ENCODE results near the gene TBC1D22A. TPM values are rescaled to one million over a fixed set of nuclear protein-coding genes. Genes with fewer than 3 reads are reported as not detected.
"Not testable (repeated sequence)": the region's sequence is repeated elsewhere in the genome, so short reads cannot be mapped to it uniquely, and the experiment has no call there.

The TBC1D22A gene
- total RNA-seq, 1 experiment from 2014 or later, result 20.9 TPM

- Histone ChIP-seq H3K4me3 (replicated peaks in 1 of 2; ENCODE audit: low read depth in 1 of 2, low read length in 2 of 2) (no peak overlapping the region), H3K9ac (ENCODE audit: low read length) (no peak overlapping the region), H2AFZ (ENCODE audit: low read depth, low read length, poor library complexity, severe bottlenecking) (no peak overlapping the region), H3K36me3 (ENCODE audit: control insufficient read depth in 1 of 2, insufficient read depth in 2 of 2, low read length in 2 of 2) (no peaks in the 10 kb centered on the region), H4K20me1 (ENCODE audit: insufficient read depth) (no peaks in the 10 kb centered on the region), H3K9me3 (ENCODE audit: control insufficient read depth in 1 of 2, insufficient read depth in 1 of 2, low read depth in 1 of 2, low read length in 2 of 2) (no peaks in the 10 kb centered on the region), H3K27ac (ENCODE audit: low read depth, low read length) (no peak overlapping the region), H3K4me1 (ENCODE audit: control insufficient read depth in 1 of 2, insufficient read depth in 2 of 2, low read length in 2 of 2) (peaks cover 0 to 10% of the 10 kb centered on the region in 2 experiments; a peak in 1 of 4 replicates), H3K9me2 (ENCODE audit: insufficient read depth) (no peaks in the 10 kb centered on the region), H3K27me3 (ENCODE audit: insufficient read depth, low read length) (no peaks in the 10 kb centered on the region), H3K4me2 (ENCODE audit: low read length) (no peak overlapping the region), H3K79me2 (ENCODE audit: insufficient read depth, low read length) (no peaks in the 10 kb centered on the region)
- POLR2A ChIA-PET, result no interaction called here
- no peak for DNase-seq (ENCODE audit: low read depth, low spot score)
- intact Hi-C loops (cut with micrococcal nuclease), result no loop called here
- no peak for ATAC-seq
- BruUV-seq (replicated peaks), result no TSS peak
- RAD21 ChIA-PET (ENCODE audit: low non-redundant PET in 1 of 2, low total read pairs in 2 of 2, uncharacterized antibody in 2 of 2, unreplicated experiment in 2 of 2), result no interaction called here
- TF ChIP-seq EZH2phosphoT487 (IDR thresholded peaks at IDR 0.05; ENCODE audit: borderline replicate concordance) (no peak), ZNF274 (IDR thresholded peaks at IDR 0.05; ENCODE audit: low read depth, low read length) (no peak), ZFX (IDR thresholded peaks at IDR 0.05) (no peak), REST (IDR thresholded peaks at IDR 0.05; ENCODE audit: low read depth) (no peak), CBX3 (IDR thresholded peaks at IDR 0.05; ENCODE audit: low read depth) (no peak), EZH2 (IDR thresholded peaks at IDR 0.05) (no peak), TCF7L2 (IDR thresholded peaks at IDR 0.05; ENCODE audit: borderline replicate concordance, extremely low read depth, insufficient read depth, insufficient read length) (no peak), MAX (IDR thresholded peaks at IDR 0.05) (no peak), EGR1 (IDR thresholded peaks at IDR 0.05; ENCODE audit: low read depth) (no peak), YY1 (IDR thresholded peaks at IDR 0.05; ENCODE audit: extremely low read depth, insufficient replicate concordance, low read depth, low read length) (no peak), CEBPB (IDR thresholded peaks at IDR 0.05; ENCODE audit: low read depth) (no peak), SP1 (IDR thresholded peaks at IDR 0.05; ENCODE audit: low read depth) (no peak), JUND (IDR thresholded peaks at IDR 0.05) (no peak), FOSL1 (IDR thresholded peaks at IDR 0.05; ENCODE audit: low read depth) (no peak), SRF (IDR thresholded peaks at IDR 0.05; ENCODE audit: low read depth) (no peak), SIN3A (IDR thresholded peaks at IDR 0.05; ENCODE audit: low read depth) (no peak)
- CTCF ChIA-PET, result no interaction called here
Measured at GRCh38 chr22:47116426-47117341, 354.2 kb downstream of the TBC1D22A start.

- intact Hi-C loops (cut with micrococcal nuclease), result not testable (repeated sequence)
Measured at GRCh38 chr22:47117442-47117841, 355.0 kb downstream of the TBC1D22A start.

More at GRCh38 chr22:47117442-47117841, 355.0 kb downstream of the TBC1D22A start:
- RAD21 ChIA-PET (ENCODE audit: low non-redundant PET in 1 of 2, low total read pairs in 2 of 2, uncharacterized antibody in 2 of 2, unreplicated experiment in 2 of 2); H3K79me2 ChIP-seq (ENCODE audit: insufficient read depth, low read length); DNase-seq (ENCODE audit: low read depth, low spot score); H3K4me1 ChIP-seq (ENCODE audit: control insufficient read depth in 1 of 2, insufficient read depth in 2 of 2, low read length in 2 of 2); H3K27ac ChIP-seq (ENCODE audit: low read depth, low read length); H3K9me3 ChIP-seq (ENCODE audit: control insufficient read depth in 1 of 2, insufficient read depth in 1 of 2, low read depth in 1 of 2, low read length in 2 of 2); ATAC-seq; H3K4me3 ChIP-seq (replicated peaks in 1 of 2; ENCODE audit: low read depth in 1 of 2, low read length in 2 of 2); H3K36me3 ChIP-seq (ENCODE audit: control insufficient read depth in 1 of 2, insufficient read depth in 2 of 2, low read length in 2 of 2); H3K4me2 ChIP-seq (ENCODE audit: low read length); H3K9ac ChIP-seq (ENCODE audit: low read length); POLR2A ChIA-PET; H2AFZ ChIP-seq (ENCODE audit: low read depth, low read length, poor library complexity, severe bottlenecking); BruUV-seq (replicated peaks); H3K9me2 ChIP-seq (ENCODE audit: insufficient read depth); H3K27me3 ChIP-seq (ENCODE audit: insufficient read depth, low read length); CTCF ChIA-PET; H4K20me1 ChIP-seq (ENCODE audit: insufficient read depth): not testable (repeated sequence)
